Effector memory CD4-positive, alpha-beta T cell (primary cell): ENCODE results near the gene SPON1.

ENCODE experiments used
- DNase-seq, 3 donors: peaks; one replicate each; pipeline ENCODE4 v3.0.0-alpha.2; 2020
- H3K27ac ChIP-seq: 2 replicates; pipeline ENCODE4 v1.7.0; 2013; ENCODE audit warnings: mild to moderate bottlenecking, low read length, moderate library complexity; ENCODE audit not compliant: insufficient read depth, poor library complexity, severe bottlenecking
- H3K27me3 ChIP-seq: replicated peaks from 2 replicates; pipeline ENCODE4 v1.7.0; 2013; ENCODE audit warnings: mild to moderate bottlenecking, low read length; ENCODE audit not compliant: insufficient read depth, control insufficient read depth, poor library complexity, severe bottlenecking
- H3K36me3 ChIP-seq: 2 replicates; pipeline ENCODE4 v1.7.0; 2013; ENCODE audit warnings: mild to moderate bottlenecking, low read length, moderate library complexity; ENCODE audit not compliant: control insufficient read depth, insufficient read depth
- H3K4me1 ChIP-seq: 2 replicates; pipeline ENCODE4 v1.7.0; 2013; ENCODE audit warnings: low read length, mild to moderate bottlenecking; ENCODE audit not compliant: control insufficient read depth, insufficient read depth, poor library complexity, severe bottlenecking
- H3K4me3 ChIP-seq: 2 replicates; pipeline ENCODE4 v1.7.0; 2013; ENCODE audit warnings: low read length, low read depth, mild to moderate bottlenecking; ENCODE audit not compliant: insufficient read depth, poor library complexity, severe bottlenecking
- H3K9me3 ChIP-seq: 2 replicates; pipeline ENCODE4 v1.7.0; 2013; ENCODE audit warnings: mild to moderate bottlenecking, low read length, moderate library complexity; ENCODE audit not compliant: control insufficient read depth

The SPON1 gene

DNA sequence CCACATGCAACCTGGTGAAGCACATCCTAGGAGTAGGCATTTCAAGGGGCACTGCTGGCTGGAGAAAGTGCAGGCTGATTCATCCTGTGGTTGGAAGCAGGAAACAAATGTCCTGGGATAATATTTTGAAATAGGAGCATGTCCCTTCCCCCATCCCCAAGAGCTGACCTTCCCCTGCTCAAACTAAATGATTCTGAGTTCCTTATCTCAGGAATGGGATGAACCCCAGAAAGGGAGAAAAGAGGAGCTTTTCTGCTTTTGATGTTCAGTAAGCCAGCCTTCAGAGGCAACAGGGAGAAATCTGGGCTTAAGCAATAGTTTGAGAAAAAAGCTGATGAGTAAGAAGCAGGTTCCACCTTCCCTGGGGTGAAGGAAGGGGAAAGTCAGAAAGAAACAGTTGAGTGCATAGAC is 19.5 kb upstream of the SPON1 start:
- no peak overlapping the region for H3K27ac ChIP-seq
- no peaks in the 10 kb centered on the region for H3K36me3 ChIP-seq
- H3K27me3 ChIP-seq, result no peaks in the 10 kb centered on the region
- DNase-seq, result no peak
- peaks cover 29% of the 10 kb centered on the region for H3K4me1 ChIP-seq
- H3K4me3 ChIP-seq, result no peak overlapping the region
- no peaks in the 10 kb centered on the region for H3K9me3 ChIP-seq

GRCh38 chr11:13944016-13944415 is 18.5 kb upstream of the SPON1 start:
- H3K4me3 ChIP-seq, result no peak overlapping the region
- H3K27me3 ChIP-seq, result no peaks in the 10 kb centered on the region
- no peaks in the 10 kb centered on the region for H3K36me3 ChIP-seq
- no peak for DNase-seq
- peaks cover 24% of the 10 kb centered on the region for H3K4me1 ChIP-seq
- H3K27ac ChIP-seq, result no peak overlapping the region
- H3K9me3 ChIP-seq, result no peaks in the 10 kb centered on the region

DNA sequence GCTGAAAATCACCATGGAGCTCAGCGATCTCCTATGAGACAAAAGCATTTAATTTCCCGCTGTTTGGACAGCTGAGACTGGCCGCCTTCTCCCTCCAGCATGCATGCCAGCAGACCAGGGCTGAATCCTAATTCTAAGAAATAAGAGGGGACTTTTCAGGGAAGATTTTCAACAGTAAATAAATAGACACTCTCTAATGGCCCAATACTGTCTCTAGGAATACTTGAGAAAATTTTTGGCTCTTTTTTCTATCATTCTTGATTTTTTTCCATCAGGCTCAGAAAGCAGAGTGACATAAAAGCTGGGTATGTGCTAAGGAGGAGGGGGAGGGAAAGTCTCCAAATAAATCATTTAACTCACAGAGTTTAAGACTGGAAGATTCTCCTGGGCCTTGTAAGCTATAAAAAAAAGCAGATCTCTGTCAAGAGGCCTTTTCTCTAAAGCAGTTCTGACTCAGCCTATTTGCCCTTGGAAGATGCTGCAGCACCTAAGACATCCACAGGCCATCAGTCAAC is 17.6 kb upstream of the SPON1 start:
- H3K36me3 ChIP-seq, result no peaks in the 10 kb centered on the region
- DNase-seq, result no peak
- H3K4me3 ChIP-seq, result no peak overlapping the region
- no peaks in the 10 kb centered on the region for H3K9me3 ChIP-seq
- H3K27me3 ChIP-seq, result no peaks in the 10 kb centered on the region
- no peak overlapping the region for H3K27ac ChIP-seq
- H3K4me1 ChIP-seq, result peaks cover 19% of the 10 kb centered on the region

- H3K4me1 ChIP-seq, result no peaks in the 10 kb centered on the region
- no peak overlapping the region for H3K4me3 ChIP-seq
- no peaks in the 10 kb centered on the region for H3K27me3 ChIP-seq
- no peak overlapping the region for H3K27ac ChIP-seq
- no peaks in the 10 kb centered on the region for H3K9me3 ChIP-seq
- H3K36me3 ChIP-seq, result no peaks in the 10 kb centered on the region
- DNase-seq, result no peak
Measured at GRCh38 chr11:13947379-13947778, 15.1 kb upstream of the SPON1 start.

GRCh38 chr11:13949876-13950275 is 12.6 kb upstream of the SPON1 start:
- Histone ChIP-seq H3K4me3 (no peak overlapping the region), H3K27ac (no peak overlapping the region), H3K9me3 (no peaks in the 10 kb centered on the region), H3K36me3 (no peaks in the 10 kb centered on the region), H3K4me1 (no peaks in the 10 kb centered on the region), H3K27me3 (no peaks in the 10 kb centered on the region)
- DNase-seq, result no peak

GRCh38 chr11:13952221-13952620 is 10.3 kb upstream of the SPON1 start:
- no peak for DNase-seq
- Histone ChIP-seq H3K27me3 (no peaks in the 10 kb centered on the region), H3K4me3 (no peak overlapping the region), H3K36me3 (no peaks in the 10 kb centered on the region), H3K9me3 (no peaks in the 10 kb centered on the region), H3K4me1 (no peaks in the 10 kb centered on the region), H3K27ac (no peak overlapping the region)

DNA sequence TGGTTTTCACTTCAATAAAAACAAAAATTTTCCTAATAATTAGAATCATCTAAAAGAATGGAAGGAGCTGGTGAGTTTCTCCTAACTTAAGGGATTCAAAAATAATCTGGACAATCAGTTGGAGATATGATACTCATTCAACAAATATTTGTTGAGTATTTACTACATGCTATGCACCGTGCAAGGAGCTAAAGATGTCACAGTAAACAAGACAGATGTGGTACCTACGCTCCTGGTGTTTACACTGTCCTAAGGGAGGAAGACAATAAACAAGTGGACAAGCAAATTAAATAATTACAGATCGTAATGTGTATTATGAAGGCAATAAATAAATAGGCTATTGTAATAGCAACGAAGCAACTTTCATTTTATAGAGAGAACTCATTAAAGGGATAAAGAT is 9.9 kb upstream of the SPON1 start:
- Histone ChIP-seq H3K4me1 (no peaks in the 10 kb centered on the region), H3K27me3 (no peaks in the 10 kb centered on the region), H3K27ac (no peak overlapping the region), H3K4me3 (no peak overlapping the region), H3K36me3 (no peaks in the 10 kb centered on the region), H3K9me3 (no peaks in the 10 kb centered on the region)
- no peak for DNase-seq

- Histone ChIP-seq H3K4me1 (no peaks in the 10 kb centered on the region), H3K4me3 (no peak overlapping the region), H3K27me3 (no peaks in the 10 kb centered on the region), H3K27ac (no peak overlapping the region), H3K36me3 (no peaks in the 10 kb centered on the region), H3K9me3 (no peaks in the 10 kb centered on the region)
- DNase-seq, result no peak
Measured at GRCh38 chr11:13954591-13954990, 7.9 kb upstream of the SPON1 start.

GRCh38 chr11:13955971-13956421 is 6.5 kb upstream of the SPON1 start:
- H3K36me3 ChIP-seq, result no peaks in the 10 kb centered on the region

DNA sequence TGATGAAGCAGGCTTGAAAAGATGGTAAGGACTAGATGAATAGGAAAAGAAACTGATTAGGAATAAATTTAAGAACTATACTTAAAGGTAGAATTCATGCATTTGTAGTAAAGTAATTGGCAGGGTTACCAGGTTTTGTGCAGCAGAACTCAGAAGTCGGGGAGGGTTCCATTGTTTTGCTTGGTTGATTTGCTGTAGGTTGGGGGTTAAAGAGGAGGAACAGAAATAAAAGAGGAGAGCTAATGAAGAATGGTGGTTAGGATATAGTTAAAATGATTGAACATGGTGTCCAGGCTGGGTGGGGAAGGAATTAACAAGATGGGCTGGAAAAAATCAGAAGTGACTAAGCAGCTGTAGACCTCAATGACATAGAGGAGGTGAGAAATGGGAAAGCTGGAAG is 5.5 kb upstream of the SPON1 start:
- DNase-seq, result no peak
- no peaks in the 10 kb centered on the region for H3K4me1 ChIP-seq
- no peak overlapping the region for H3K27ac ChIP-seq
- no peaks in the 10 kb centered on the region for H3K27me3 ChIP-seq
- H3K4me3 ChIP-seq, result no peak overlapping the region
- H3K36me3 ChIP-seq, result no peaks in the 10 kb centered on the region
- no peaks in the 10 kb centered on the region for H3K9me3 ChIP-seq

More at GRCh38 chr11:13955971-13956421, 6.5 kb upstream of the SPON1 start:
- Histone ChIP-seq H3K27ac (no peak overlapping the region), H3K4me3 (no peak overlapping the region), H3K27me3 (no peaks in the 10 kb centered on the region), H3K4me1 (no peaks in the 10 kb centered on the region), H3K9me3 (no peaks in the 10 kb centered on the region)
- DNase-seq, result peak in 2 of 3 donors; percentile 25 to 45
